K562 (cell line): ENCODE results near the gene CNGB1. TPM values are rescaled to one million over a fixed set of nuclear protein-coding genes. Genes with fewer than 3 reads are reported as not detected.

Experiments used
- ADNP ChIP-seq: fragments of 200-800 bp; sonication (Bioruptor generic); IDR thresholded peaks from 2 replicates; pipeline ENCODE4 v1.6.1; 2016; ENCODE audit warnings: missing genetic modification characterization, missing compliant biosample characterization
- BCL6 ChIP-seq: fragments of 250-450 bp; sonication (Bioruptor Pico); IDR thresholded peaks from 2 replicates; pipeline ENCODE4 v1.4.0; 2020
- CSDE1 ChIP-seq, 2 experiments: fragments of 450-650 bp; IDR thresholded peaks; 2 replicates each; pipeline ENCODE4 v1.6.1; 2016; ENCODE audit warnings: mild to moderate bottlenecking in 1 of 2
- DEAF1 ChIP-seq: fragments of 450-650 bp; formaldehyde crosslinking; IDR thresholded peaks from 2 replicates; pipeline ENCODE4 v1.4.0; 2020; ENCODE audit warnings: mild to moderate bottlenecking, moderate library complexity
- EZH2 ChIP-seq: IDR thresholded peaks from 2 replicates; pipeline ENCODE4 v1.6.1; 2012; ENCODE audit warnings: low read depth, mild to moderate bottlenecking, inconsistent platforms, low read length, borderline replicate concordance
- FOXJ2 ChIP-seq: fragments of 200-800 bp; sonication (Bioruptor generic); IDR thresholded peaks from 2 replicates; pipeline ENCODE4 v1.6.1; 2016; ENCODE audit warnings: missing genetic modification characterization, missing compliant biosample characterization
- FOXP1 ChIP-seq: sonication (generic); formaldehyde crosslinking; IDR thresholded peaks from 2 replicates; pipeline ENCODE4 v1.8.0; 2022; ENCODE audit warnings: mild to moderate bottlenecking, missing genetic modification reagents
- HDAC3 ChIP-seq: fragments of 450-650 bp; IDR thresholded peaks from 2 replicates; pipeline ENCODE4 v1.6.1; 2018; ENCODE audit warnings: borderline replicate concordance, mild to moderate bottlenecking, moderate library complexity; ENCODE audit not compliant: partially characterized antibody
- HDAC6 ChIP-seq: IDR thresholded peaks from 2 replicates; pipeline ENCODE4 v1.6.1; 2012; ENCODE audit warnings: low read depth, mild to moderate bottlenecking, control low read depth, inconsistent platforms, low read length, moderate library complexity
- ILF3 ChIP-seq: fragments of 450-650 bp; IDR thresholded peaks from 2 replicates; pipeline ENCODE4 v1.6.1; 2018; ENCODE audit warnings: antibody characterized with exemption, mild to moderate bottlenecking, moderate library complexity, borderline replicate concordance
- MEF2A ChIP-seq: IDR thresholded peaks from 2 replicates; pipeline ENCODE4 v1.6.1; 2011; ENCODE audit warnings: low read depth, mild to moderate bottlenecking, low read length, moderate library complexity; ENCODE audit not compliant: control insufficient read depth
- PHB ChIP-seq: fragments of 250-450 bp; sonication (Bioruptor Pico); IDR thresholded peaks from 2 replicates; pipeline ENCODE4 v1.5.0; 2021
- RCOR1 ChIP-seq, 2 experiments: IDR thresholded peaks; 2 replicates each; pipeline ENCODE4 v1.6.1; 2012; ENCODE audit warnings: low read depth in 2 of 2, low read length in 2 of 2, borderline replicate concordance in 1 of 2, improper control_type of control experiment in 1 of 2
- SRSF7 ChIP-seq: fragments of 200-400 bp; formaldehyde crosslinking; optimal IDR thresholded peaks from 2 replicates; pipeline ENCODE3; 2017; ENCODE audit warnings: mild to moderate bottlenecking, low read depth, low read length
- TAF9B ChIP-seq: fragments of 450-650 bp; IDR thresholded peaks from 2 replicates; pipeline ENCODE4 v1.6.1; 2018; ENCODE audit warnings: mild to moderate bottlenecking; ENCODE audit not compliant: partially characterized antibody
- THAP12 ChIP-seq: fragments of 250-450 bp; sonication (Bioruptor Pico); IDR thresholded peaks from 2 replicates; pipeline ENCODE4 v1.9.0; 2021; ENCODE audit warnings: mild to moderate bottlenecking, inconsistent platforms
- ZBTB2 ChIP-seq: fragments of 450-650 bp; IDR thresholded peaks from 2 replicates; pipeline ENCODE4 v1.6.1; 2016; ENCODE audit warnings: antibody characterized with exemption
- ZNF224 ChIP-seq: sonication (generic); formaldehyde crosslinking; IDR thresholded peaks from 2 replicates; pipeline ENCODE4 v1.8.0; 2022; ENCODE audit warnings: mild to moderate bottlenecking, missing genetic modification reagents
- ZNF354B ChIP-seq: fragments of 250-450 bp; sonication (Bioruptor Pico); IDR thresholded peaks from 2 replicates; pipeline ENCODE4 v1.4.0; 2020
- ZNF518B ChIP-seq: fragments of 250-450 bp; sonication (Bioruptor Pico); IDR thresholded peaks from 2 replicates; pipeline ENCODE4 v1.5.0; 2021; ENCODE audit warnings: mild to moderate bottlenecking, moderate library complexity
- polyA plus RNA-seq, 8 experiments: library from polyadenylated mRNA; depleted of rRNA in 4 of 8; stranded (reverse) in 5 of 8; unstranded in 3 of 8; fragments of >200 nt; fragmentation: Nextera tagmentation in 2 of 8; fragmentation: Illumina TruSeq in 1 of 8; extraction: Ambion mirVana in 2 of 8; extraction: Trizol in 1 of 8; gene quantifications; 2 replicates each; pipeline versions ENCODE4 v1.2.1 to v1.2.3, GENCODE V29; 2011 to 2014; ENCODE audit warnings: inconsistent platforms in 1 of 8, missing spikeins in 1 of 8
- total RNA-seq, 7 experiments: library from RNA; depleted of rRNA in 6 of 7; stranded (reverse); fragments of >200 nt in 6 of 7; fragmentation: Illumina TruSeq in 2 of 7; extraction: Trizol in 2 of 7; gene quantifications; 2 replicates each; pipeline versions ENCODE4 v1.2.1 to v1.2.3, GENCODE V29; 2011 to 2021; ENCODE audit warnings: low replicate concordance in 1 of 7

Gene CNGB1
- total and polyA plus RNA-seq, 9 of the 15 experiments (the other 6 are each of a cell fraction or from before 2014, with no cell fraction given) = not detected

GRCh38 chr16:57899771-57900661 lies 70.9 kb downstream of the CNGB1 start (continued):
- TF ChIP-seq ZBTB2 = no peak
- no peak for TF ChIP-seq CSDE1 (IDR thresholded peaks at IDR 0.05)
- TF ChIP-seq RCOR1 (IDR thresholded peaks at IDR 0.05; ENCODE audit: borderline replicate concordance in 1 of 2, low read depth in 2 of 2, low read length in 2 of 2) = peak in 1 of 2 experiments; percentile 62; a peak in 2 of 4 replicates
- no peak for TF ChIP-seq ZNF354B
- no peak for TF ChIP-seq EZH2
- no peak for TF ChIP-seq SRSF7
- no peak for TF ChIP-seq THAP12 (CRISPR knock-in tag)
- no peak for TF ChIP-seq PHB (CRISPR knock-in tag)
- TF ChIP-seq ILF3 = no peak
- TF ChIP-seq ZNF224 = no peak
- no peak for TF ChIP-seq FOXP1 (CRISPR knock-in tag)
- TF ChIP-seq DEAF1 (CRISPR knock-in tag) = peak; percentile 87
- no peak for TF ChIP-seq HDAC3
- TF ChIP-seq HDAC6 = no peak
- TF ChIP-seq FOXJ2 (tag) = no peak
- TF ChIP-seq ZNF518B (CRISPR knock-in tag) = no peak
- no peak for TF ChIP-seq BCL6 (CRISPR knock-in tag)
- TF ChIP-seq TAF9B = no peak
- peak; percentile 79 for TF ChIP-seq ADNP
- no peak for TF ChIP-seq MEF2A
